Measurements from ENCODE around the gene FRMD3.

The FRMD3 gene

DNA sequence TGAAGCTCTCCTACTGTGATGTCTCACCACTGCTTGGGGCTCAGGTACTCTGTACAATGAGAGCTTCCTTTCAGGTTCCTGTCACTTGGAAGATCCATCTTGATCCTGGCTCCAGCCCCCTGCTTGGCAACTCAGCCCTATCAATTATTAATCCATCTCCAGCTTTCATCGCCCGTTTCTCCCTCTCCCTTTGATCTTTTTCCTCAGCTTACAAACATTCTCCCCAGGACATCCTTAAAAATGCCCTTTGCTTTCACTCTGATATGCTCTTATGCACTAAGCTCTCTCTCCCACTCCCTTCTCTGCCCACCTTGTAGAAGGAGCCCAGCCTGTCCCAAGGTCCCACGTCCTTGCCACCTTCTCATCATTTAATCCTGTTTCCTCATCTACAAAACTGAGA, 109.0 kb downstream of the FRMD3 start:
- TF ChIP-seq, protein P1, sequence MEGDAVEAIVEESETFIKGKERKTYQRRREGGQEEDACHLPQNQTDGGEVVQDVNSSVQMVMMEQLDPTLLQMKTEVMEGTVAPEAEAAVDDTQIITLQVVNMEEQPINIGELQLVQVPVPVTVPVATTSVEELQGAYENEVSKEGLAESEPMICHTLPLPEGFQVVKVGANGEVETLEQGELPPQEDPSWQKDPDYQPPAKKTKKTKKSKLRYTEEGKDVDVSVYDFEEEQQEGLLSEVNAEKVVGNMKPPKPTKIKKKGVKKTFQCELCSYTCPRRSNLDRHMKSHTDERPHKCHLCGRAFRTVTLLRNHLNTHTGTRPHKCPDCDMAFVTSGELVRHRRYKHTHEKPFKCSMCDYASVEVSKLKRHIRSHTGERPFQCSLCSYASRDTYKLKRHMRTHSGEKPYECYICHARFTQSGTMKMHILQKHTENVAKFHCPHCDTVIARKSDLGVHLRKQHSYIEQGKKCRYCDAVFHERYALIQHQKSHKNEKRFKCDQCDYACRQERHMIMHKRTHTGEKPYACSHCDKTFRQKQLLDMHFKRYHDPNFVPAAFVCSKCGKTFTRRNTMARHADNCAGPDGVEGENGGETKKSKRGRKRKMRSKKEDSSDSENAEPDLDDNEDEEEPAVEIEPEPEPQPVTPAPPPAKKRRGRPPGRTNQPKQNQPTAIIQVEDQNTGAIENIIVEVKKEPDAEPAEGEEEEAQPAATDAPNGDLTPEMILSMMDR (IDR thresholded peaks at IDR 0.05; ENCODE audit: low read depth, low read length): no peak
- no peaks in the 10 kb centered on the region for H3K27me3 ChIP-seq (ENCODE audit: insufficient read depth, low read depth, severe bottlenecking)
- no peak overlapping the region for H3K4me3 ChIP-seq (ENCODE audit: low read depth, low read length)
- H3K27ac ChIP-seq: no peak overlapping the region
- H3K9me3 ChIP-seq (ENCODE audit: severe bottlenecking): no peaks in the 10 kb centered on the region
- no peak for DNase-seq
- H3K36me3 ChIP-seq: no peaks in the 10 kb centered on the region

DNA sequence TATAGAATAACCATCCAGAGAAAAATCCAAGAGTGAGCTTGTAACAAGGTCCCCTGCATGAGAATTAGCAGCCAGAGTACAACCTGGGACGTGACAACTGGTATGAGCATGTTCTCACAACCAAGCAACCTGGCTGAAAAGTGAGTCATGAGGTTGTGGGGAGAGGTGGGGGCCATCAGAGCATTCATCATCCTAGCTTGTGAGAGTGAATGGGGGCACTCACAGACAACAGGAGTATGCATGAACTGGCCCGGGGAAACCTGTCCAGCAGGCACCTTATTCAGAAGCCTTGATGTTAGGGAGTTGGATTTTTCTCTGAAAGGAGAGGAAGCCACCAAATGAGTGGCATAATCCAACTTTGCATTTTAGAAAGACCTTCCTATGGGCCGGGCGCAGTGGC, 113.0 kb downstream of the FRMD3 start:
- Histone ChIP-seq H3K36me3 (no peaks in the 10 kb centered on the region), H3K27ac (no peak overlapping the region), H3K27me3 (ENCODE audit: insufficient read depth, low read depth, severe bottlenecking) (no peaks in the 10 kb centered on the region), H3K4me3 (ENCODE audit: low read depth, low read length) (no peak overlapping the region), H3K9me3 (ENCODE audit: severe bottlenecking) (no peaks in the 10 kb centered on the region)
- TF ChIP-seq, protein P1 (IDR thresholded peaks at IDR 0.05; ENCODE audit: low read depth, low read length): no peak
- peak; percentile 23 for DNase-seq

DNA sequence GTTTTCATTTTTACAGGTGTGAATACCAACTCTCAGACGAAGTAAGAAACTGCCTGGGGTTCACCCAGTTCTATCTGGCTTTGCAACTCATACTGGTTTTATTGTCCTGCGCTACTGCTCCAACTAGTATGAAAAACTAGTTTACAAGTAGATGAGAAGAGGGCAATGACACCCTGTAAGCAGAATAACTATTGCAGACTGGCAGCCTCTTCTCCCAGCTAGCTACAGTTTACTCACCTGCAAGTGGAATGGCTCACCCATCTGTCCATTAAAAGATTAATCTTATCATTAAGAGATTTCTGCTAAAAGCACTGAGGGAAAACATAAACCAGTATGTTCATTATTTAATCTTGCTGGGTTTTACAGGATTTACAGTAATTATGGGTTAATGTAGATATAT, 113.4 kb downstream of the FRMD3 start:
- Histone ChIP-seq H3K27me3 (ENCODE audit: insufficient read depth, low read depth, severe bottlenecking) (no peaks in the 10 kb centered on the region), H3K27ac (no peak overlapping the region), H3K4me3 (ENCODE audit: low read depth, low read length) (no peak overlapping the region), H3K36me3 (no peaks in the 10 kb centered on the region), H3K9me3 (ENCODE audit: severe bottlenecking) (no peaks in the 10 kb centered on the region)
- no peak for DNase-seq
- TF ChIP-seq, protein P1 (IDR thresholded peaks at IDR 0.05; ENCODE audit: low read depth, low read length): no peak

DNA sequence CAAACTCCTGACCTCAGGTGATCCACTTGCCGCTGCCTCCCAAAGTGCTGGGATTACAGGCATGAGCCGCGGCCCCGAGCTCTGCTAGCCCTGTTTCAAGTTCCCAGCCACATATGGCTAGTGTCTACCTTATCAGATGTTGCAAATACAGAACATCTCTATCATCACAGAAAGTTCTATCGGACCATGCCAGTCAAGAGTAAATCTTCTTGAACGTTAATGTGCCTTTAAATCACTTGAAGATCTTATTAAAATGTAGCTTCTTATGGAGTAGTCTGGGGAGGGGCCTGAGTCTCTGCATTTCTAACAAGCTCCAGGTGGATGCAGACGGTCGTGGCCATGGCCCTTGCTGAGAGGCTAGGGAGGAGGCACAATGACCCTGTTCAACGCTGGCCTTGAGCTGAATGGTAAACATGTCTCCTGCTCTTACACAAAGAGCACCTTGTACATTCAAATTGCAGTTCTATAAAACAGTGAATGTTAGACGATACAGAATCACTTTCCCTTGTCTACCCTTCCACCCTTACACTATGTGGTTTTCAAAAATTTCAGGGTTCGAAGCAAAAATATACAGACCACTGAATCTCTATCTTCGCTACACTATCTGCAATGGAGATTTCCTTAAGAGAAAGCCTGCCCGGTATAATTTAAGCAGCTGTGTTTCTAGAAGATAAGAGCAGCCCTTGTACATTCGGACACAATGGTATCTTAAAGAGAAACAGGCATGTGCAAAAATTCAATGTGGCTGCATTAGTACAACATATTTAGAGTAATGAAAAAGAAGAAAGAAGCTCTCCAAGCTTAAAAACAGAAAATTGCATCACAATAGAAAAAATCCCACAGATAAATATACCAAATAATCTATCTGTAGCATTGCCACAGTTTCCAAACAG, 114.1 kb downstream of the FRMD3 start:
- no peaks in the 10 kb centered on the region for H3K27me3 ChIP-seq (ENCODE audit: insufficient read depth, low read depth, severe bottlenecking)
- no peaks in the 10 kb centered on the region for H3K9me3 ChIP-seq (ENCODE audit: severe bottlenecking)
- TF ChIP-seq, protein P1 (IDR thresholded peaks at IDR 0.05; ENCODE audit: low read depth, low read length): no peak
- DNase-seq: peak; percentile 38
- H3K36me3 ChIP-seq: no peaks in the 10 kb centered on the region
- no peak overlapping the region for H3K4me3 ChIP-seq (ENCODE audit: low read depth, low read length)
- H3K27ac ChIP-seq: 0 out of 2 replicates have a peak overlapping the region, but pooled peaks have one; percentile 1

DNA sequence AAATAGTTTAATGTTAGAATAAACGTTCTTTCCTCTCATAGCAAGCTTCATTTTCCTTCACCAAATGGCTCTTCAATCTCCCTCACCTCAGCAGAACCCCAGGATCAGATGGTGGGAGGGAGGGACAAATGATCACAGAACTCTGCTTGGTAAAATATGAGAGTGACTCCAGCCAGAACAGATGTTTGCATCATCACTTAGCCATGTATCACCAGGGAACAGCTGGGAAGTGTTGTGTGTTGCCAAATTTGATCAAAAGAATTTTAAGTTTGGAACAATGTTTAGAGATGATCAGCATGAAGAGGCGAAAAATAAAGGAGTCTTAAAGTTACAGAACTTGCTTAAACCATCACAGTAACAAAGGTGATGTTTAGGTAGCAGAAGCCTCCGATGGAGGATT, 115.7 kb downstream of the FRMD3 start:
- no peak for DNase-seq
- H3K27ac ChIP-seq: no peak overlapping the region
- H3K4me3 ChIP-seq (ENCODE audit: low read depth, low read length): no peak overlapping the region
- H3K9me3 ChIP-seq (ENCODE audit: severe bottlenecking): no peaks in the 10 kb centered on the region
- H3K27me3 ChIP-seq (ENCODE audit: insufficient read depth, low read depth, severe bottlenecking): no peaks in the 10 kb centered on the region
- H3K36me3 ChIP-seq: no peaks in the 10 kb centered on the region
- TF ChIP-seq, protein P1 (IDR thresholded peaks at IDR 0.05; ENCODE audit: low read depth, low read length): no peak
